GM12872 (cell line): ENCODE data around the gene LAMP1.

Experiments
- CTCF ChIP-seq: IDR thresholded peaks from 3 replicates; pipeline ENCODE4 v1.5.1; 2011; ENCODE audit warnings: low read depth, mild to moderate bottlenecking, low read length, moderate library complexity; ENCODE audit not compliant: insufficient read depth

LAMP1 gene

GRCh38 chr13:113325779-113326178 lies 28.7 kb downstream of the LAMP1 start:
- TF ChIP-seq CTCF: no peak

GRCh38 chr13:113327391-113327765 lies 30.3 kb downstream of the LAMP1 start:
- TF ChIP-seq CTCF: no peak

- TF ChIP-seq CTCF: no peak
Measured at GRCh38 chr13:113327766-113328471, 30.9 kb downstream of the LAMP1 start.

- TF ChIP-seq CTCF: no peak
Measured at GRCh38 chr13:113328851-113329250, 31.8 kb downstream of the LAMP1 start.

- TF ChIP-seq CTCF: no peak
Measured at GRCh38 chr13:113329656-113330312, 32.7 kb downstream of the LAMP1 start.

- no peak for TF ChIP-seq CTCF
Measured at GRCh38 chr13:113332615-113333014, 35.6 kb downstream of the LAMP1 start.

GRCh38 chr13:113333076-113333475 lies 36.0 kb downstream of the LAMP1 start:
- TF ChIP-seq CTCF: no peak
